Glutamatergic neuron (in vitro differentiated cells): ENCODE measurements around the gene CASP10. TPM values are rescaled to one million over a fixed set of nuclear protein-coding genes. Genes with fewer than 3 reads are reported as not detected.
"Not testable (repeated sequence)": the region's sequence is repeated elsewhere in the genome, so short reads cannot be mapped to it uniquely, and the experiment has no call there.

Experiments
- DNase-seq: peaks from one replicate; pipeline ENCODE4 v3.0.0; 2022
- H3K27ac Mint-ChIP-seq: one replicate; pipeline ENCODE4 v1.8.0; 2020; ENCODE audit warnings: mild to moderate bottlenecking, mixed read lengths, inconsistent platforms; ENCODE audit not compliant: unreplicated experiment
- H3K27me3 Mint-ChIP-seq: one replicate; pipeline ENCODE4 v1.8.0; 2020; ENCODE audit warnings: mild to moderate bottlenecking, moderate library complexity, mixed read lengths, inconsistent platforms; ENCODE audit not compliant: unreplicated experiment
- H3K36me3 Mint-ChIP-seq: one replicate; pipeline ENCODE4 v1.8.0; 2020; ENCODE audit warnings: mild to moderate bottlenecking, mixed read lengths, inconsistent platforms; ENCODE audit not compliant: unreplicated experiment
- H3K4me1 Mint-ChIP-seq: one replicate; pipeline ENCODE4 v1.8.0; 2020; ENCODE audit warnings: mild to moderate bottlenecking, low read depth, mixed read lengths, inconsistent platforms; ENCODE audit not compliant: unreplicated experiment
- H3K4me3 Mint-ChIP-seq: one replicate; pipeline ENCODE4 v1.8.0; 2020; ENCODE audit warnings: mild to moderate bottlenecking, mixed read lengths, inconsistent platforms; ENCODE audit not compliant: unreplicated experiment
- H3K9me3 Mint-ChIP-seq: one replicate; pipeline ENCODE4 v1.8.0; 2020; ENCODE audit warnings: mild to moderate bottlenecking, moderate library complexity, mixed read lengths, inconsistent platforms; ENCODE audit not compliant: unreplicated experiment
- total RNA-seq: library from RNA; stranded (reverse); fragmentation: NEBNext Ultra II Directional; extraction: Animal tissue kit (Norgen Biotek cat#: 25700); gene quantifications from one replicate; pipeline ENCODE4 v1.2.1, GENCODE V29; 2021; ENCODE audit not compliant: unreplicated experiment
- TF ChIP-seq, protein P1 (sequence below): fragments of 200-600 bp; sonication (generic); IDR thresholded peaks from one replicate; pipeline ENCODE4 v1.5.0; 2021; ENCODE audit not compliant: partially characterized antibody, unreplicated experiment

Gene CASP10
- total RNA-seq, 1 donor from 2014 or later = not detected

DNA sequence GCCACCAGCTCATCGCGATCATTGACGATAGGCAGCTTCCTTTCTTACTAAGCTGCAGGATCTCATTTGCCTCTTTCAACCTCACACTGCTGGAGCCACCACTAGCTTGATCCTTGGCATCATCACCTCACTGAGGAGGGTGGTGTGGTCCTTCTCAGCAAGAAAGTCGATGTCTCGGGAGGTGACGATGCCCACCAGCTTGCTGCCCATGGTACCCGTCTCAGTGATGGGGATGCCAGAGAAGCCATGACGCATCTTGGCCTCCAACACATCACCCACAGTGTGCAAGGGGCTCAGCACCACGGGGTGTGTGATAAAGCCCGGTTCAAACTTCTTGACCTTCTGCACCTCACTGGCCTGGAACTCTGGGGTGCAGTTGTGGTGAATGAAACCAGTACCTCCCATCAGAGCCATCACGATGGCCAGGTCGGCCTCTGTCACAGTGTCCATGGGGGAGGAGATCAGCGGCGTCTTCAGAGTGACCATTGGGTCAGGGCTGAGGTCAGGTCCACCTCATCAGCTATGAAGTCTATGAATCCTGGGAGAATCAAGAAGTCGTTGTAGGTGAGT lies 44.5 kb upstream of the CASP10 start:
- H3K27ac Mint-ChIP-seq = peak overlapping the region; percentile 84
- no peak for DNase-seq
- peak overlapping the region; percentile 13 for H3K4me3 Mint-ChIP-seq
- peaks cover 13% of the 10 kb centered on the region for H3K4me1 Mint-ChIP-seq
- H3K36me3 Mint-ChIP-seq = peaks cover 7% of the 10 kb centered on the region
- TF ChIP-seq, protein P1, sequence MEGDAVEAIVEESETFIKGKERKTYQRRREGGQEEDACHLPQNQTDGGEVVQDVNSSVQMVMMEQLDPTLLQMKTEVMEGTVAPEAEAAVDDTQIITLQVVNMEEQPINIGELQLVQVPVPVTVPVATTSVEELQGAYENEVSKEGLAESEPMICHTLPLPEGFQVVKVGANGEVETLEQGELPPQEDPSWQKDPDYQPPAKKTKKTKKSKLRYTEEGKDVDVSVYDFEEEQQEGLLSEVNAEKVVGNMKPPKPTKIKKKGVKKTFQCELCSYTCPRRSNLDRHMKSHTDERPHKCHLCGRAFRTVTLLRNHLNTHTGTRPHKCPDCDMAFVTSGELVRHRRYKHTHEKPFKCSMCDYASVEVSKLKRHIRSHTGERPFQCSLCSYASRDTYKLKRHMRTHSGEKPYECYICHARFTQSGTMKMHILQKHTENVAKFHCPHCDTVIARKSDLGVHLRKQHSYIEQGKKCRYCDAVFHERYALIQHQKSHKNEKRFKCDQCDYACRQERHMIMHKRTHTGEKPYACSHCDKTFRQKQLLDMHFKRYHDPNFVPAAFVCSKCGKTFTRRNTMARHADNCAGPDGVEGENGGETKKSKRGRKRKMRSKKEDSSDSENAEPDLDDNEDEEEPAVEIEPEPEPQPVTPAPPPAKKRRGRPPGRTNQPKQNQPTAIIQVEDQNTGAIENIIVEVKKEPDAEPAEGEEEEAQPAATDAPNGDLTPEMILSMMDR = no peak
- peaks cover 1% of the 10 kb centered on the region for H3K9me3 Mint-ChIP-seq
- H3K27me3 Mint-ChIP-seq = peaks cover 6% of the 10 kb centered on the region

- not testable (repeated sequence) for H3K36me3 Mint-ChIP-seq, H3K27me3 Mint-ChIP-seq, H3K9me3 Mint-ChIP-seq, DNase-seq
- Mint-ChIP-seq H3K4me3 (peak overlapping the region; percentile 68), H3K27ac (peak overlapping the region; percentile 84), H3K4me1 (peaks cover 13% of the 10 kb centered on the region)
These were observed 43.8 kb upstream of the CASP10 start for GRCh38 chr2:201138986-201139781.

GRCh38 chr2:201139836-201140604 lies 42.9 kb upstream of the CASP10 start:
- H3K36me3 Mint-ChIP-seq = peaks cover 7% of the 10 kb centered on the region
- no peaks in the 10 kb centered on the region for H3K9me3 Mint-ChIP-seq
- TF ChIP-seq, protein P1 = no peak
- peak; percentile 22 for DNase-seq
- H3K27me3 Mint-ChIP-seq = peaks cover 6% of the 10 kb centered on the region
- peak overlapping the region; percentile 84 for H3K27ac Mint-ChIP-seq
- peak overlapping the region; percentile 68 for H3K4me3 Mint-ChIP-seq
- peaks cover 13% of the 10 kb centered on the region for H3K4me1 Mint-ChIP-seq

GRCh38 chr2:201144101-201145051 lies 38.6 kb upstream of the CASP10 start:
- H3K36me3 Mint-ChIP-seq = no peaks in the 10 kb centered on the region
- H3K27ac Mint-ChIP-seq = no peak overlapping the region

More at GRCh38 chr2:201144101-201145051, 38.6 kb upstream of the CASP10 start:
- Mint-ChIP-seq H3K4me1 (peaks cover 4% of the 10 kb centered on the region), H3K9me3 (no peaks in the 10 kb centered on the region), H3K27me3 (no peaks in the 10 kb centered on the region), H3K4me3 (no peak overlapping the region)
- no peak for DNase-seq
- TF ChIP-seq, protein P1 = no peak
